ENCODE data around the gene FBXO11.

DNA sequence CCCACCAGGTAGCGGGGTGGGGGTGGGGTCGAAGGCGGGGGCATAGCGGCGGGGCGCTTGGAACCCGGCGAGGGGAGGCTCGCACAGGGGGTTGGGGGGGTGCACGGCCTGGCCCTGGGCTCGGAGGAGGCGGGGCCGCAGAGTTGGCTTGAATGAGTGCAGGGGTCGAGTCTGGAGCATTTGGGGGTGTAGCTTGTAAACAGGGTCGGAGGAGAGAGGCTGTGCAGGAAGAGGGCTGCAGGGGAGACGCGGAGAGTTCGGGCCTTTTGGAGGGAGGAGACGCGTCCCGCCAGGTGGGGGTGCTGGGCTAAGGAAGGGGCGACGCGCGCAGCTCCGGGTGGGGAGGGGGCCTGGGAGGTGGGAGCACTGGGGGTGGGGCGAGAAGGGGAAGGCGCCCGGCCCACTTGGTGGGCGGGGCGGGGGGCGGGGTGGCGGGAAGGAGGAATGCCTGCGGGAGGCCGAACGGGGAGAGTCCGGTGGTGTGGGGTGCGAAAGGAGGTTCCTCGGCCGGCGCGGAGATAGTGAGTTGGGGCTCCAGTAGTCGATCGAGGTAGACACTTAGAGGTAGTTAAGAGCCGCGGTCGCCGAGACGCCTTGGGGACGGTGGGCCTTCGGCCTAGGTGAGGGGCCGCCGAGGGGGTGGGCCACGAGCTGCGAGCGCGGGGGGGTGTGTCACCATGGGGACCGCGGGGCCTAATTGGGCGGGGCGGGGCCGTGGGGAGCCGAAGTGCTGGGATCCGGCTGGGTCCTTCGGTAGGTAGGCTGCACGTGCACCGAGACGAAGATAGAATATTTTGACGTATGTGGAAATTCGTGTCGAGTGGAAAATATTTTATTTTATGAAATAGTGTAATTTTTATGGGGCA is 122.6 kb downstream of the FBXO11 start:
- TF ChIP-seq, protein P1, sequence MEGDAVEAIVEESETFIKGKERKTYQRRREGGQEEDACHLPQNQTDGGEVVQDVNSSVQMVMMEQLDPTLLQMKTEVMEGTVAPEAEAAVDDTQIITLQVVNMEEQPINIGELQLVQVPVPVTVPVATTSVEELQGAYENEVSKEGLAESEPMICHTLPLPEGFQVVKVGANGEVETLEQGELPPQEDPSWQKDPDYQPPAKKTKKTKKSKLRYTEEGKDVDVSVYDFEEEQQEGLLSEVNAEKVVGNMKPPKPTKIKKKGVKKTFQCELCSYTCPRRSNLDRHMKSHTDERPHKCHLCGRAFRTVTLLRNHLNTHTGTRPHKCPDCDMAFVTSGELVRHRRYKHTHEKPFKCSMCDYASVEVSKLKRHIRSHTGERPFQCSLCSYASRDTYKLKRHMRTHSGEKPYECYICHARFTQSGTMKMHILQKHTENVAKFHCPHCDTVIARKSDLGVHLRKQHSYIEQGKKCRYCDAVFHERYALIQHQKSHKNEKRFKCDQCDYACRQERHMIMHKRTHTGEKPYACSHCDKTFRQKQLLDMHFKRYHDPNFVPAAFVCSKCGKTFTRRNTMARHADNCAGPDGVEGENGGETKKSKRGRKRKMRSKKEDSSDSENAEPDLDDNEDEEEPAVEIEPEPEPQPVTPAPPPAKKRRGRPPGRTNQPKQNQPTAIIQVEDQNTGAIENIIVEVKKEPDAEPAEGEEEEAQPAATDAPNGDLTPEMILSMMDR (optimal IDR thresholded peaks at IDR 0.05 in 1 of 3, IDR thresholded peaks at IDR 0.05 in 1 of 3, conservative IDR thresholded peaks at IDR 0.05 in 1 of 3; ENCODE audit: extremely low read depth in 1 of 3, insufficient read depth in 2 of 3, low read length in 3 of 3): no peak
- no peak for TF ChIP-seq EZH2 (IDR thresholded peaks at IDR 0.05; ENCODE audit: low read length)
